ELF-1 (cell line): ENCODE data around the gene EEF1AKMT4.

Source experiments
- DNase-seq: peaks from one replicate; pipeline ENCODE4 v3.0.0-alpha.2; 2016; ENCODE audit warnings: low read depth, low spot score

EEF1AKMT4 gene

DNA sequence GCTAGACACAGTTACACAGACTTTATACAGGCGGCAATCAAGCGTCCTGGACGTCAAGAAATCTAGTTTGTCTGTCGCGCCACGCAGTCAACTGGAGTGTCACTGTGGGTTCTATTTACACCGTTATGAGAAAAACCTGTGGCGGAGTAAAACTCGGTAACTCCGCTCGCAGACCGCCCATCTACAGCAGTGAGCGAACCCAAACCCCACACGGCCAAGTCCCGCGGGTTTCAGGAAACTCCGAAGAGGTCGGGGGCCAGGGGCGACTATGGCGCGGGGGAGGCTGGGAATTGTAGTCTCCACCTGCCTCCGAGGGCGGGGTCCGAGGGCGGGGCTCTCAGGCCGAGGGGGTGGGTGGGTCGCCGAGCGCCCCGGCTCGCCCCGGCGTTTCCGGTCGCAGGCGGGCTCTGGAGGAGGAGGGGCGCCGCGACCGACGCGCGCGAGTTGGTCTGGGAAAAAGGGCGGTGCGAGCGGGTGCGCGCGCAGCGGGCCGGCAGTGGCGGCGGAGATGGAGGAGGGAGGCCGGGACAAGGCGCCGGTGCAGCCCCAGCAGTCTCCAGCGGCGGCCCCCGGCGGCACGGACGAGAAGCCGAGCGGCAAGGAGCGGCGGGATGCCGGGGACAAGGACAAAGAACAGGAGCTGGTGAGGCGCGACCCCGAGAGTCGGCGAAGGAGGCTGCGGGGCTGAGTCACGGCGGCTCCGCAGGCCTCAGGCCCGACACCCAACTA lies 49.5 kb downstream of the EEF1AKMT4 start, which contains the start of gene PSMD2:
TSS of gene PSMD2 (plus strand) at position 483 of the 729 bp plus-strand sequence. CDS start at position 509, 26 bp downstream.
- DNase-seq, result peak; percentile 95

- no peak for DNase-seq
These were observed 50.3 kb downstream of the EEF1AKMT4 start for GRCh38 chr3:184299488-184300377.

DNA sequence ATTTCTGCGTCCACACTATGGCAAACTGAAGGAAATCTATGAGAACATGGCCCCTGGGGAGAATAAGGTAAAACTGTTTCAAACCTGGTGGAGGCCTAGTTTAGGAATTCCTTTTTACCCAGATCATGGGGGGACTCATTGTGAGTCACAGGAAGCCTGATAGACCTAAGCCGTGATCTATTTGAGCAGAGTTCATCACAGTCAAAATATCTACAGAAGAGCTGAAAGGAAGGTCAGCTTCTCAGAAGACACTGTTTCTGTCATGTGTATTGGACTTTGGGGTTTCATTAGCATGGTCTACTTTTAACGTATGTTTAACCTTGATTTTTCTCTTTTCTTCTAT lies 50.9 kb downstream of the EEF1AKMT4 start:
- no peak for DNase-seq

- DNase-seq, result no peak
These were observed 56.1 kb downstream of the EEF1AKMT4 start for GRCh38 chr3:184305577-184305976.

DNA sequence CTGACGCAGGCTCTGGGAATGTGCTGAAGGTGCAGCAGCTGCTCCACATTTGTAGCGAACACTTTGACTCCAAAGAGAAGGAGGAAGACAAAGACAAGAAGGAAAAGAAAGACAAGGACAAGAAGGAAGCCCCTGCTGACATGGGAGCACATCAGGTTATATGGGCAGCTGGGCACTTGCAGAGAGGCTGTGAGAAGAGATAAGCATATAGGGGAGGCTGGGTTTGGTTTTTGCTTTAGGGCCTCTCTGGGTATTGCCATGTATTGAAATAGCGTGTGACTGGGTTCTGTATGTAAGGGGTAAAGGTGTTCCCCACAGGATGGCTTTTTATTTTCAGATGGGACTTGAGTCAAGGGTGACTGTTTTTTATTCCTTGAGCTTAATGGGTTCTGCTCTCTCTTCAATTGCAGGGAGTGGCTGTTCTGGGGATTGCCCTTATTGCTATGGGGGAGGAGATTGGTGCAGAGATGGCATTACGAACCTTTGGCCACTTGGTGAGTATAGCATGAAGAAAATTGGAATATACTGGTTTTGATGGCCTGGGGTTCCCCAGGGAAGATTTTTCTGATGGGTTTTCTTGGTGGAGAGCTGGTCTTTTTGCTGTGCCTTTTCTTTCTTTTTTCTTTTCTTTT lies 57.0 kb downstream of the EEF1AKMT4 start:
- no peak for DNase-seq

- DNase-seq, result no peak
These were observed 58.4 kb downstream of the EEF1AKMT4 start for GRCh38 chr3:184307915-184308314.
